Measurements from ENCODE around the gene ADK.

GRCh38 chr10:74289188-74289587 is 138.2 kb downstream of the ADK start:
- TF ChIP-seq CTCF (IDR thresholded peaks at IDR 0.05) = no peak
- TF ChIP-seq POLR2A (IDR thresholded peaks at IDR 0.05) = no peak

All from right lobe of liver (tissue), 4 donors.